ENCODE data around the gene ARFGEF2. TPM values are rescaled to one million over a fixed set of nuclear protein-coding genes. Genes with fewer than 3 reads are reported as not detected.

The ARFGEF2 gene
- total and polyA plus RNA-seq, 10 of the 15 experiments (the other 5 are each of a cell fraction or from before 2014, with no cell fraction given): 5.2 to 24.1 (median 17.7) TPM

GRCh38 chr20:48898896-48899530, 22.5 kb upstream of the ARFGEF2 start:
- Histone ChIP-seq H3K4me3 (no peak overlapping the region), H3K27me3 (replicated peaks in 1 of 2; ENCODE audit: control insufficient read depth in 2 of 2, insufficient read depth in 2 of 2, low read length in 1 of 2) (no peaks in the 10 kb centered on the region), H3K4me2 (ENCODE audit: control insufficient read depth, insufficient read depth) (no peak overlapping the region), H3K4me1 (ENCODE audit: control insufficient read depth, insufficient read depth, low read length) (peaks cover 5% of the 10 kb centered on the region), H3K9ac (ENCODE audit: control insufficient read depth, insufficient read depth, low read length) (no peak overlapping the region), H3K27ac (ENCODE audit: control insufficient read depth, insufficient read depth) (no peak overlapping the region), H2AFZ (ENCODE audit: control insufficient read depth, low read depth, low read length) (no peak overlapping the region), H3K9me3 (replicated peaks; ENCODE audit: control insufficient read depth, insufficient read depth, low read length) (no peaks in the 10 kb centered on the region; the same call in 2 of the 3 replicates), H4K20me1 (ENCODE audit: control insufficient read depth, insufficient read depth) (no peaks in the 10 kb centered on the region), H3K36me3 (ENCODE audit: control insufficient read depth in 2 of 2, insufficient read depth in 2 of 2, low read length in 1 of 2) (no peaks in the 10 kb centered on the region), H3K79me2 (ENCODE audit: control insufficient read depth, insufficient read depth, low read length) (no peaks in the 10 kb centered on the region)
- no peak for FAIRE-seq
- DNase-seq (ENCODE audit: low read depth, low spot score): no peak
- in situ Hi-C loops (cut with MboI) (no loop called here), intact Hi-C loops (cut with micrococcal nuclease; ENCODE audit: unreplicated experiment) (no loop called here)
- SMC1A ChIA-PET (ENCODE audit: uncharacterized antibody, unreplicated experiment): interaction anchor here (0.7 to 1.0 kb wide), 2 partner anchors 17 to 33 kb away, joined by 3 to 4 read pairs; no protein-coding TSS in a partner anchor
- no peak for ATAC-seq
- no TSS peak for BruUV-seq (replicated peaks)
- POLR2A ChIA-PET: no interaction called here
- RAD21 ChIA-PET (ENCODE audit: unreplicated experiment): interaction anchor here (4.5 kb wide), 1 partner anchor 241 kb away, joined by 18 read pairs; no protein-coding TSS in a partner anchor
- WGBS (ENCODE audit: insufficient coverage, insufficient replicate concordance, low lambda C conversion rate, missing lambda C conversion rate): 76% methylated on average over 5 of the region's 5 CpGs
- CTCF ChIA-PET: interaction anchor here (0.6 to 4.0 kb wide), 3 partner anchors 12 to 242 kb away, joined by 3 to 21 read pairs (median 4); no protein-coding TSS in a partner anchor
- TF ChIP-seq SMARCA5 (IDR thresholded peaks at IDR 0.05) (no peak), BRCA1 (IDR thresholded peaks at IDR 0.05; ENCODE audit: low read depth, low read length) (no peak), ASH2L (IDR thresholded peaks at IDR 0.05; ENCODE audit: borderline replicate concordance, low read depth) (no peak), SUPT20H (IDR thresholded peaks at IDR 0.05; ENCODE audit: borderline replicate concordance, control insufficient read depth, low read depth, low read length) (no peak), HDGF (IDR thresholded peaks at IDR 0.05) (no peak), ZNF217 (IDR thresholded peaks at IDR 0.05) (no peak), BCL11A (IDR thresholded peaks at IDR 0.05; ENCODE audit: low read depth, low read length) (no peak), EP300 (IDR thresholded peaks at IDR 0.05; ENCODE audit: borderline replicate concordance in 1 of 2, control insufficient read depth in 1 of 2, low read depth in 2 of 2, low read length in 2 of 2) (no peak), ETV6 (conservative IDR thresholded peaks at IDR 0.05 in 1 of 2, IDR thresholded peaks at IDR 0.05 in 1 of 2; ENCODE audit: borderline replicate concordance in 1 of 2, low read depth in 1 of 2) (no peak), POLR2AphosphoS2 (IDR thresholded peaks at IDR 0.05; ENCODE audit: low read depth, low read length) (no peak), YY1 (IDR thresholded peaks at IDR 0.05; ENCODE audit: low read depth, low read length) (no peak), TAF1 (IDR thresholded peaks at IDR 0.05; ENCODE audit: borderline replicate concordance, low read depth, low read length) (no peak), ZBTB40 (IDR thresholded peaks at IDR 0.05; ENCODE audit: borderline replicate concordance) (no peak), NKRF (conservative IDR thresholded peaks at IDR 0.05) (no peak), FOXM1 (IDR thresholded peaks at IDR 0.05; ENCODE audit: low read depth, low read length) (no peak), WRNIP1 (IDR thresholded peaks at IDR 0.05; ENCODE audit: borderline replicate concordance, low read depth, low read length) (no peak), NR2F1 (conservative IDR thresholded peaks at IDR 0.05) (no peak), PAX8 (IDR thresholded peaks at IDR 0.05) (no peak), IKZF1 (conservative IDR thresholded peaks at IDR 0.05) (no peak)
